Suppressor macrophage treated with lipopolysaccharide for 4 hours (primary cell): ENCODE results near the gene FNDC8.
"Not testable (repeated sequence)": the region's sequence is repeated elsewhere in the genome, so short reads cannot be mapped to it uniquely, and the experiment has no call there.

Experiments
- DNase-seq: peaks from one replicate; pipeline ENCODE4 v3.0.0-alpha.2; 2020

The FNDC8 gene

GRCh38 chr17:35121315-35121714, at the start of gene FNDC8:
Gene FNDC8 (plus strand): TSS chr17:35121615. CDS start chr17:35121694, 79 bp downstream.
- DNase-seq = no peak

GRCh38 chr17:35073183-35073790, 48.1 kb upstream of the FNDC8 start:
- DNase-seq = peak; percentile 37

GRCh38 chr17:35073991-35074627, 47.3 kb upstream of the FNDC8 start:
- no peak for DNase-seq

- no peak for DNase-seq
These were observed 46.4 kb upstream of the FNDC8 start for GRCh38 chr17:35074711-35075707.

GRCh38 chr17:35076874-35077273, 44.5 kb upstream of the FNDC8 start:
- DNase-seq = no peak

GRCh38 chr17:35079547-35080423, 41.6 kb upstream of the FNDC8 start:
- DNase-seq = peak; percentile 65

- DNase-seq = peak; percentile 43
These were observed 40.9 kb upstream of the FNDC8 start for GRCh38 chr17:35080536-35080935.

- DNase-seq = no peak
These were observed 39.8 kb upstream of the FNDC8 start for GRCh38 chr17:35081638-35082037.

GRCh38 chr17:35082073-35082657, 39.2 kb upstream of the FNDC8 start:
- no peak for DNase-seq

GRCh38 chr17:35083071-35083470, 38.3 kb upstream of the FNDC8 start:
- DNase-seq = no peak

GRCh38 chr17:35084987-35085386, 36.4 kb upstream of the FNDC8 start:
- no peak for DNase-seq

- DNase-seq = no peak
These were observed 35.3 kb upstream of the FNDC8 start for GRCh38 chr17:35086164-35086563.

- DNase-seq = no peak
These were observed 34.4 kb upstream of the FNDC8 start for GRCh38 chr17:35086931-35087573.

GRCh38 chr17:35087731-35088355, 33.6 kb upstream of the FNDC8 start:
- peak; percentile 50 for DNase-seq

GRCh38 chr17:35088356-35088880, 33.0 kb upstream of the FNDC8 start:
- DNase-seq = peak; percentile 59

- peak; percentile 95 for DNase-seq
These were observed 32.4 kb upstream of the FNDC8 start for GRCh38 chr17:35088881-35089585.

- peak; percentile 59 for DNase-seq
These were observed 31.7 kb upstream of the FNDC8 start for GRCh38 chr17:35089586-35090296.

GRCh38 chr17:35090707-35091106, 30.7 kb upstream of the FNDC8 start:
- not testable (repeated sequence) for DNase-seq

- peak; percentile 73 for DNase-seq
These were observed 26.5 kb upstream of the FNDC8 start for GRCh38 chr17:35094902-35095301.
